ENCODE results near the gene TBC1D2. TPM values are rescaled to one million over a fixed set of nuclear protein-coding genes. Genes with fewer than 3 reads are reported as not detected.

Gene TBC1D2
- polyA plus RNA-seq, 2 of the 4 experiments (the other 2 are of a cell fraction), result 3.3 to 7.3 TPM

DNA sequence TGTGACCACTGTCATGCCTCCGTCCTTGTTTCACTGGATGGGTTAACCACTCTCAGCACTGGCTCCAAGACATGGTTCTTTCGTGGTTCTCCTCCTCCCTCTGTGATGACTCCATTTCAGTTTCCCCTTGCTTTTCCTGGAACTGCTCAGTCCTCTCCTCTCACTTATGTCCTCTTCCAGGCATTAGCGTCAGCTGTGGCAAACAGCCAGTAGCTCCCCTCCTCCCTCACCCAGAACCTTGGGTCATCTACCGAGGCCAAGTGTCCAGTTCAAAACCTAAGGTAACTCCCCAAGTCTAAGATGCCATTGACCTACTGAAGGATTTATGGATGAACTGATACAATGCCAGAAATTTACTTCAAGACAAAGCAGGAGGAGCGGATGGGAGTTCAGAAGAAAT, 53.2 kb downstream of the TBC1D2 start:
- H3K4me2 ChIP-seq, result no peak overlapping the region
- H3K4me3 ChIP-seq, result no peak overlapping the region
- H3K27ac ChIP-seq, result no peak overlapping the region
- ATAC-seq, result no peak
- no peak for TF ChIP-seq NR3C1 (IDR thresholded peaks at IDR 0.05)
- TF ChIP-seq, protein P1, sequence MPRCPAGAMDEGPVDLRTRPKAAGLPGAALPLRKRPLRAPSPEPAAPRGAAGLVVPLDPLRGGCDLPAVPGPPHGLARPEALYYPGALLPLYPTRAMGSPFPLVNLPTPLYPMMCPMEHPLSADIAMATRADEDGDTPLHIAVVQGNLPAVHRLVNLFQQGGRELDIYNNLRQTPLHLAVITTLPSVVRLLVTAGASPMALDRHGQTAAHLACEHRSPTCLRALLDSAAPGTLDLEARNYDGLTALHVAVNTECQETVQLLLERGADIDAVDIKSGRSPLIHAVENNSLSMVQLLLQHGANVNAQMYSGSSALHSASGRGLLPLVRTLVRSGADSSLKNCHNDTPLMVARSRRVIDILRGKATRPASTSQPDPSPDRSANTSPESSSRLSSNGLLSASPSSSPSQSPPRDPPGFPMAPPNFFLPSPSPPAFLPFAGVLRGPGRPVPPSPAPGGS (IDR thresholded peaks at IDR 0.05), result no peak
- TF ChIP-seq MYC (IDR thresholded peaks at IDR 0.05; ENCODE audit: borderline replicate concordance, low read length), result no peak
- TF ChIP-seq ZC3H11A (IDR thresholded peaks at IDR 0.05), result no peak
- no peak for TF ChIP-seq POLR2A (IDR thresholded peaks at IDR 0.05; ENCODE audit: low read length)
- TF ChIP-seq EP300 (IDR thresholded peaks at IDR 0.05), result no peak
- TF ChIP-seq ZFP36 (IDR thresholded peaks at IDR 0.05; ENCODE audit: borderline replicate concordance, partially characterized antibody), result no peak
- TF ChIP-seq KDM5A (IDR thresholded peaks at IDR 0.05), result no peak
- TF ChIP-seq, protein P2, sequence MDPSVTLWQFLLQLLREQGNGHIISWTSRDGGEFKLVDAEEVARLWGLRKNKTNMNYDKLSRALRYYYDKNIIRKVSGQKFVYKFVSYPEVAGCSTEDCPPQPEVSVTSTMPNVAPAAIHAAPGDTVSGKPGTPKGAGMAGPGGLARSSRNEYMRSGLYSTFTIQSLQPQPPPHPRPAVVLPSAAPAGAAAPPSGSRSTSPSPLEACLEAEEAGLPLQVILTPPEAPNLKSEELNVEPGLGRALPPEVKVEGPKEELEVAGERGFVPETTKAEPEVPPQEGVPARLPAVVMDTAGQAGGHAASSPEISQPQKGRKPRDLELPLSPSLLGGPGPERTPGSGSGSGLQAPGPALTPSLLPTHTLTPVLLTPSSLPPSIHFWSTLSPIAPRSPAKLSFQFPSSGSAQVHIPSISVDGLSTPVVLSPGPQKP (IDR thresholded peaks at IDR 0.05; ENCODE audit: low read depth, low read length), result no peak
- no peak for TF ChIP-seq CBX8 (IDR thresholded peaks at IDR 0.05)
- TF ChIP-seq RARB (CRISPR knock-in tag; IDR thresholded peaks at IDR 0.05), result no peak
- TF ChIP-seq, protein P3, sequence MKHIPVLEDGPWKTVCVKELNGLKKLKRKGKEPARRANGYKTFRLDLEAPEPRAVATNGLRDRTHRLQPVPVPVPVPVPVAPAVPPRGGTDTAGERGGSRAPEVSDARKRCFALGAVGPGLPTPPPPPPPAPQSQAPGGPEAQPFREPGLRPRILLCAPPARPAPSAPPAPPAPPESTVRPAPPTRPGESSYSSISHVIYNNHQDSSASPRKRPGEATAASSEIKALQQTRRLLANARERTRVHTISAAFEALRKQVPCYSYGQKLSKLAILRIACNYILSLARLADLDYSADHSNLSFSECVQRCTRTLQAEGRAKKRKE (CRISPR knock-in tag; IDR thresholded peaks at IDR 0.05; ENCODE audit: low read depth), result no peak
- no peak for TF ChIP-seq HEYL (CRISPR knock-in tag; IDR thresholded peaks at IDR 0.05)
- TF ChIP-seq, protein P4, sequence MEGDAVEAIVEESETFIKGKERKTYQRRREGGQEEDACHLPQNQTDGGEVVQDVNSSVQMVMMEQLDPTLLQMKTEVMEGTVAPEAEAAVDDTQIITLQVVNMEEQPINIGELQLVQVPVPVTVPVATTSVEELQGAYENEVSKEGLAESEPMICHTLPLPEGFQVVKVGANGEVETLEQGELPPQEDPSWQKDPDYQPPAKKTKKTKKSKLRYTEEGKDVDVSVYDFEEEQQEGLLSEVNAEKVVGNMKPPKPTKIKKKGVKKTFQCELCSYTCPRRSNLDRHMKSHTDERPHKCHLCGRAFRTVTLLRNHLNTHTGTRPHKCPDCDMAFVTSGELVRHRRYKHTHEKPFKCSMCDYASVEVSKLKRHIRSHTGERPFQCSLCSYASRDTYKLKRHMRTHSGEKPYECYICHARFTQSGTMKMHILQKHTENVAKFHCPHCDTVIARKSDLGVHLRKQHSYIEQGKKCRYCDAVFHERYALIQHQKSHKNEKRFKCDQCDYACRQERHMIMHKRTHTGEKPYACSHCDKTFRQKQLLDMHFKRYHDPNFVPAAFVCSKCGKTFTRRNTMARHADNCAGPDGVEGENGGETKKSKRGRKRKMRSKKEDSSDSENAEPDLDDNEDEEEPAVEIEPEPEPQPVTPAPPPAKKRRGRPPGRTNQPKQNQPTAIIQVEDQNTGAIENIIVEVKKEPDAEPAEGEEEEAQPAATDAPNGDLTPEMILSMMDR (IDR thresholded peaks at IDR 0.05), result no peak
- TF ChIP-seq HDAC2 (IDR thresholded peaks at IDR 0.05), result no peak
- no peak for TF ChIP-seq EHMT2 (IDR thresholded peaks at IDR 0.05; ENCODE audit: low read depth)
- TF ChIP-seq CBX2 (IDR thresholded peaks at IDR 0.05; ENCODE audit: borderline replicate concordance, low read depth), result no peak
- TF ChIP-seq TP53 (CRISPR knock-in tag; IDR thresholded peaks at IDR 0.05), result no peak
- no peak for TF ChIP-seq RNF2 (IDR thresholded peaks at IDR 0.05; ENCODE audit: borderline replicate concordance, low read depth)
- peaks cover 3% of the 10 kb centered on the region; the same call in 1 of the 3 replicates for H3K4me1 ChIP-seq
- ChIA-PET CTCF (interaction anchor here (0.6 to 3.9 kb wide), 10 partner anchors 11 to 279 kb away, joined by 3 to 34 read pairs (median 3); partner anchors contain the start of gene TBC1D2), POLR2A (interaction anchor here (0.6 kb wide), 1 partner anchor 55 kb away, joined by 5 read pairs; no protein-coding TSS in a partner anchor)
- no peaks in the 10 kb centered on the region for H3K9me3 ChIP-seq
- 90% methylated on average over 5 of the region's 5 CpGs for WGBS (ENCODE audit: missing lambda C conversion rate)
- FAIRE-seq, result no peak
- DNase-seq (ENCODE audit: low read depth in 1 of 2, low spot score in 1 of 2), result no peak

DNA sequence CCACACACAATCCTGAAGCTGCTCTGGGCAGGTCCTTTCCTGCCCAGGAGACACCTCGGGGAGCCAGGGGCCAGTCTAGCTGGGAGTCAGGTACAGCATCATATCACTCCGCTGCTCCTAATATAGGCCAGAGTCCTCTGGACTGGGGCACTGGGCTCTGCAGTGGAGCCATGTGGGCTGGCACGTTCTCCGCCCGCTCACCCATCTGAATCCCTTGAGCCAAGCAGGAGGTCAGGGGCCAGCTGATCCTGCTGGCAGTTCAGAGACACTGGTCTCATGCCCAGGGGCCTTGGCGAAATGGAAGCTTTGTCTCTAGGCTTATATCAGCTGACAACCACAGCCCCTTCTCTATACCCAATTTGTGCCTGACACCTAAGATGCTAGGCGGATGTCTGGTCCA, 53.7 kb downstream of the TBC1D2 start:
- FAIRE-seq, result no peak
- peaks cover 3% of the 10 kb centered on the region; the same call in 1 of the 3 replicates for H3K4me1 ChIP-seq
- H3K9me3 ChIP-seq, result no peaks in the 10 kb centered on the region
- CTCF ChIA-PET, result interaction anchor here (0.5 to 3.9 kb wide), 10 partner anchors 12 to 216 kb away, joined by 3 to 34 read pairs (median 3); partner anchors contain the start of gene TBC1D2
- POLR2A ChIA-PET, result interaction anchor here (0.6 kb wide), 1 partner anchor 55 kb away, joined by 5 read pairs; no protein-coding TSS in a partner anchor
- H3K4me2 ChIP-seq, result no peak overlapping the region
- no peak for ATAC-seq
- H3K27ac ChIP-seq, result no peak overlapping the region
- 73% methylated on average over 6 of the region's 7 CpGs for WGBS (ENCODE audit: missing lambda C conversion rate)
- no peak overlapping the region for H3K4me3 ChIP-seq
- DNase-seq (ENCODE audit: low read depth in 1 of 2, low spot score in 1 of 2), result no peak
- TF ChIP-seq BHLHE40 (IDR thresholded peaks at IDR 0.05; ENCODE audit: low read depth, low read length), result no peak
- TF ChIP-seq, protein P3 (CRISPR knock-in tag; IDR thresholded peaks at IDR 0.05; ENCODE audit: low read depth), result no peak

Measured in A549 (cell line).